HL-60 (cell line): ENCODE measurements around the gene OOSP3.

ENCODE experiments used
- DNase-seq, 2 experiments: peaks; one replicate each; pipeline ENCODE4 v3.0.0-alpha.2; 2010 to 2020; ENCODE audit warnings: low read depth in 1 of 2, low spot score in 1 of 2
- H3K27ac ChIP-seq: fragments of 250-450 bp; sonication (Bioruptor Pico); replicated peaks from 2 replicates; pipeline ENCODE4 v1.5.1; 2020; ENCODE audit warnings: mild to moderate bottlenecking, moderate library complexity
- H3K27me3 ChIP-seq: fragments of 250-450 bp; sonication (Bioruptor Pico); 2 replicates; pipeline ENCODE4 v1.5.1; 2021; ENCODE audit warnings: mild to moderate bottlenecking, moderate library complexity; ENCODE audit not compliant: insufficient read depth, poor library complexity, severe bottlenecking
- H3K4me3 ChIP-seq: replicated peaks from 2 replicates; pipeline ENCODE4 v1.5.1; 2011; ENCODE audit warnings: mild to moderate bottlenecking, control low read depth, low read length; ENCODE audit not compliant: insufficient read depth
- GABPA ChIP-seq: IDR thresholded peaks from 2 replicates; pipeline ENCODE4 v1.6.1; 2012; ENCODE audit warnings: low read depth
- POLR2AphosphoS5 ChIP-seq: IDR thresholded peaks from 2 replicates; pipeline ENCODE4 v1.6.1; 2012; ENCODE audit warnings: low read depth
- SPI1 ChIP-seq: IDR thresholded peaks from 2 replicates; pipeline ENCODE4 v1.6.1; 2012; ENCODE audit warnings: low read depth, mild to moderate bottlenecking, borderline replicate concordance
- TF ChIP-seq, protein P1 (sequence below): IDR thresholded peaks from one replicate; pipeline ENCODE4 v1.5.1; 2011; ENCODE audit warnings: low read length, control low read depth, inconsistent platforms; ENCODE audit not compliant: insufficient read depth
- TF ChIP-seq, protein P2 (sequence below): IDR thresholded peaks from 2 replicates; pipeline ENCODE4 v1.6.1; 2012; ENCODE audit warnings: low read depth; ENCODE audit not compliant: insufficient replicate concordance

OOSP3 gene

DNA sequence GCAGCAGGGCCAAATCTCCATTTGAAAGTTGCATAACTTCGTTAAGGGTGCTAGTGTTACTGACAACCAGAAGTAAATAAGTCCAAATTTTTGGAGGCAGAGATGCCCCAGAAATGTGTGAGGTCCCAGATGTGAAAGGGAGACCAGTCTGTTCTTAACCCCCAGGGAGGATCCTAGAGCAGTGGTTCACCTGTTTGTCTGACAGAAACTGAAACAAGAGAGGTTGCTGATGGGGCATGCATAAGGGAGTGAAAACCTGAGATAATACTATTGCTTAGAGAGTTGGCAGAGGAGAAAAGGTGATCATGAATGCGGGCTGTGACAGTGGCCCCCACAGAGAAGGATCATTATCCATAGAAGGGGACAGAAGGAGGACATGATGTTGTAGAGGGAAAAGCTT is 37.1 kb upstream of the OOSP3 start:
- Histone ChIP-seq H3K27me3 (no peaks in the 10 kb centered on the region), H3K27ac (no peak overlapping the region), H3K4me3 (no peak overlapping the region)
- DNase-seq = no peak
- no peak for TF ChIP-seq SPI1
- TF ChIP-seq GABPA = no peak
- TF ChIP-seq, protein P1, sequence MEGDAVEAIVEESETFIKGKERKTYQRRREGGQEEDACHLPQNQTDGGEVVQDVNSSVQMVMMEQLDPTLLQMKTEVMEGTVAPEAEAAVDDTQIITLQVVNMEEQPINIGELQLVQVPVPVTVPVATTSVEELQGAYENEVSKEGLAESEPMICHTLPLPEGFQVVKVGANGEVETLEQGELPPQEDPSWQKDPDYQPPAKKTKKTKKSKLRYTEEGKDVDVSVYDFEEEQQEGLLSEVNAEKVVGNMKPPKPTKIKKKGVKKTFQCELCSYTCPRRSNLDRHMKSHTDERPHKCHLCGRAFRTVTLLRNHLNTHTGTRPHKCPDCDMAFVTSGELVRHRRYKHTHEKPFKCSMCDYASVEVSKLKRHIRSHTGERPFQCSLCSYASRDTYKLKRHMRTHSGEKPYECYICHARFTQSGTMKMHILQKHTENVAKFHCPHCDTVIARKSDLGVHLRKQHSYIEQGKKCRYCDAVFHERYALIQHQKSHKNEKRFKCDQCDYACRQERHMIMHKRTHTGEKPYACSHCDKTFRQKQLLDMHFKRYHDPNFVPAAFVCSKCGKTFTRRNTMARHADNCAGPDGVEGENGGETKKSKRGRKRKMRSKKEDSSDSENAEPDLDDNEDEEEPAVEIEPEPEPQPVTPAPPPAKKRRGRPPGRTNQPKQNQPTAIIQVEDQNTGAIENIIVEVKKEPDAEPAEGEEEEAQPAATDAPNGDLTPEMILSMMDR = no peak
- TF ChIP-seq POLR2AphosphoS5 = no peak
- TF ChIP-seq, protein P2, sequence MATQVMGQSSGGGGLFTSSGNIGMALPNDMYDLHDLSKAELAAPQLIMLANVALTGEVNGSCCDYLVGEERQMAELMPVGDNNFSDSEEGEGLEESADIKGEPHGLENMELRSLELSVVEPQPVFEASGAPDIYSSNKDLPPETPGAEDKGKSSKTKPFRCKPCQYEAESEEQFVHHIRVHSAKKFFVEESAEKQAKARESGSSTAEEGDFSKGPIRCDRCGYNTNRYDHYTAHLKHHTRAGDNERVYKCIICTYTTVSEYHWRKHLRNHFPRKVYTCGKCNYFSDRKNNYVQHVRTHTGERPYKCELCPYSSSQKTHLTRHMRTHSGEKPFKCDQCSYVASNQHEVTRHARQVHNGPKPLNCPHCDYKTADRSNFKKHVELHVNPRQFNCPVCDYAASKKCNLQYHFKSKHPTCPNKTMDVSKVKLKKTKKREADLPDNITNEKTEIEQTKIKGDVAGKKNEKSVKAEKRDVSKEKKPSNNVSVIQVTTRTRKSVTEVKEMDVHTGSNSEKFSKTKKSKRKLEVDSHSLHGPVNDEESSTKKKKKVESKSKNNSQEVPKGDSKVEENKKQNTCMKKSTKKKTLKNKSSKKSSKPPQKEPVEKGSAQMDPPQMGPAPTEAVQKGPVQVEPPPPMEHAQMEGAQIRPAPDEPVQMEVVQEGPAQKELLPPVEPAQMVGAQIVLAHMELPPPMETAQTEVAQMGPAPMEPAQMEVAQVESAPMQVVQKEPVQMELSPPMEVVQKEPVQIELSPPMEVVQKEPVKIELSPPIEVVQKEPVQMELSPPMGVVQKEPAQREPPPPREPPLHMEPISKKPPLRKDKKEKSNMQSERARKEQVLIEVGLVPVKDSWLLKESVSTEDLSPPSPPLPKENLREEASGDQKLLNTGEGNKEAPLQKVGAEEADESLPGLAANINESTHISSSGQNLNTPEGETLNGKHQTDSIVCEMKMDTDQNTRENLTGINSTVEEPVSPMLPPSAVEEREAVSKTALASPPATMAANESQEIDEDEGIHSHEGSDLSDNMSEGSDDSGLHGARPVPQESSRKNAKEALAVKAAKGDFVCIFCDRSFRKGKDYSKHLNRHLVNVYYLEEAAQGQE = no peak

DNA sequence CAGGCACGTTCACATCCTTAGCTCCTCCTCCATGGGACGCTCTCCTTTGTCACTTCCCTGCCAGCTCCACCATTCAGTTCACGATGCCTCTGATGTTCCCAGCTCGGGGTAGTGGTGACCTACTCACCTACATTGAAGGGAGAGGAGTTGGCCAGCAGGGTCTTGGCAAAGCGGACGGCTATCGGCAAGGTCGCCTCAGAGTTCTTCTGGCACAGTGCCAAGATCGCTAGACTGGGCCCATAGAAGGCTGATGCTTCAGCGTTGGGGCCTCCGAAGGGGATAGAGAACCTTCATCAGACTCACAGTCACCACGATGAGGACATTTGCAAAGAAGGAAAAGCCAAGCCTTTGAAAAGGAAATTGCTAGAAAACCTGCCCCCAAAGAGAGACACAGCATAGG is 36.3 kb upstream of the OOSP3 start:
- Histone ChIP-seq H3K4me3 (no peak overlapping the region), H3K27ac (no peak overlapping the region), H3K27me3 (no peaks in the 10 kb centered on the region)
- DNase-seq = no peak
- TF ChIP-seq GABPA = no peak
- TF ChIP-seq, protein P1 = no peak
- no peak for TF ChIP-seq POLR2AphosphoS5
- TF ChIP-seq, protein P2 = no peak
- TF ChIP-seq SPI1 = no peak

DNA sequence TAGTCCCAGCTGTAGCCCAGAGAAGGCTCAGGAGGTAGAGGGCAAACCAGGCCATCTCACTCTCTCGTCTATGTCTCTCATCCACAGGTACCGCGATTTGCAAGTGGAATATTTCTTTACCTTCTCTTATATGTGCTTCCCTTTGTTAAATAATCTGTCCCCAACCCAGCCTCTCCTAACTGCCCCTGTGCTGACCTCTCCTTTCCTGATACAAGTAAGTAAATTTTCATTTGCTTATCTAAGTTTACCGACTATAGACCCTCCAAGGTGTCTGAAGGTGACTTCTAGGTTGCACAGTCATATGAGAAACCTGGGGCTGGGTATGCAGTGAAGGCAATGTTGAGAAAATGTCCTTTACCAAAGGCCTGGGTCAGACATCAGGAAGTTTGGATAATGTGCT is 33.2 kb upstream of the OOSP3 start, which contains the start of gene CBLIF:
TSS of gene CBLIF (minus strand) at position 101 of the 400 bp plus-strand sequence. CDS start at position 55, 46 bp downstream.
- H3K4me3 ChIP-seq = no peak within 1 kb of the TSS
- H3K27me3 ChIP-seq = no peaks in the 10 kb centered on the region
- H3K27ac ChIP-seq = no peak within 1 kb of the TSS
- no peak for DNase-seq
- TF ChIP-seq, protein P1 = no peak
- TF ChIP-seq POLR2AphosphoS5 (no peak), SPI1 (no peak), GABPA (no peak)
- TF ChIP-seq, protein P2 = no peak
